GM21619 (cell line): ENCODE data around the gene ASF1B.

Experiments used
- ATAC-seq: cut with Tn5 transposase; IDR thresholded peaks from one replicate; pipeline ENCODE4 v1.9.1; 2021; ENCODE audit not compliant: unreplicated experiment

Gene ASF1B

GRCh38 chr19:14112051-14112808 is 24.2 kb downstream of the ASF1B start:
- ATAC-seq, result no peak

- ATAC-seq, result no peak
Observed at GRCh38 chr19:14111486-14111885, 24.9 kb downstream of the ASF1B start.

DNA sequence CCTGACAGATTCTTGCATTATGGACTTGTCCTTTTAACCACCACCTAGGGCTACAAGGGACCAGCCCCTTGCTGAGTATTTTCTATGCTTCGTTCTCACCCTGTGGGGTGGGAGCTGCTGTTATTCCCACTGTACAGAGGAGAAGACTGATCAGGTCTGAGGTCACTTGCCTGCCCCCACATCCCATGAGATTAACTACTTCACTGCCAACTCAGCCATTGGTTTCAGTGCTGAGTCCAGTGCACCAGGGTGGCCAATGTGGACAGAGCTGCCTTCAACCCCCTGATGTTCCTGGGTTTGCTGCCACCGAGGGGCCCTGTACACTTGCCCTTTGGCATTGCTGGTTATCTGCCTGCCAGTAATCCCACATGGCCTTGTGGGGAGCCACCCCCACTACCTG is 25.7 kb downstream of the ASF1B start:
- ATAC-seq, result no peak

GRCh38 chr19:14107581-14108461 is 28.6 kb downstream of the ASF1B start:
- ATAC-seq, result no peak

DNA sequence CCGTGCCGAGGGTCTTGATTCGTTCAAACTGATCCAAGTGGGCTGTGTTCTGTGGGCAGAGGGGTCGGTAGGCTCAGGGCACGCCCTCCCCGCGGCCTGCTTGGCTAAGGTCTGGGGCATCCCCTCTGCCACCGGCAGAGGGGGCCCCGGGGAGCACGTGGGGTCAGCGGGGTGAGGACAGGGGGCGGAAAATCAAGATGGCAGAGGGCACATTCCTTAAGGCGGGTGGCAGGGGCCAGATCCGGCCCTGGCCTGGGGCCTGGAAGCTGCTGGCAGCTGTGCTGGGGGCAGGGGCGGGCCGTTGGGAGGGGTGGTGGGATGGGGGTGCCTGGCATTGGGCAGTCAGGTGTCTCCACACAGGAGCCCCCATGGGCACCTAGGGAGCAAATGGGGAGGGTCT is 29.5 kb downstream of the ASF1B start:
- ATAC-seq, result no peak

DNA sequence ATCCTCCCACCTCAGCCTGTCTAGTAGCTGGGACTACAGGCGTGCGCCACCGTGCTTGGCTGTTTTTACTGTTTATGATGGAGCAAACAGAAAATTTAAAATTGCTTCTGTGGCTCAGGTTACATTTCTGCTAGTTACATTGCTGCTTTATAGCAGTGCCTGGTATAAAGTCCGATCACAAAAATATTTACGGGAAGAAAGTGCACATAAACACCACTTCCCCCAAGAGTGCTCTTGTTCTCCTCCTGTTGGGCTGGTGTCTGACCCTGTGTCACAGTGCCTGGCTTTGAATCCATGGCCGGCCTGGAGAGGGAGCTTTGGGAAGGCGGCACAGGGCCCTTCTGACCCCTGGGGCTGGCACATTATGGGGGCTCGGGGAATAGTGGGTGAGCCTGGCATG is 30.7 kb downstream of the ASF1B start:
- no peak for ATAC-seq

DNA sequence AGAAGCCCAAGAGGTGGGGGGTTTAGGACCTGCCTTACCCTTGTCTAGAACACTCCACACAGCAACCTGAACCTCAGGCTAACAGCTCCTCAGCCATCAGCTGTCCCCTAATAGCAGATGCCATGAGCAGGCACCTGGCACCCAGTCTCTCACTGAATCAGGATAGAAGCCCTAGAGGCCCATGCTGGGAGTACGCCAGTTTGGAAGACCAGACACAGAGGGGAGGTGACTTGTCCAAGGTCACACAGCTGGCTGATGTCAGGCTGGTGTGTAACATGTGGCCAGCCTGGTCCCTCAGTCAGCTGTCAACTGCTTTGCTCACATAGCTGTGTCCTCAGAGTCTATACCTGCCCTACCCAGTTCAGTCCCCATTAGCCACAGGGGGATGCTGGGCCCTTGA is 33.1 kb downstream of the ASF1B start:
- no peak for ATAC-seq

DNA sequence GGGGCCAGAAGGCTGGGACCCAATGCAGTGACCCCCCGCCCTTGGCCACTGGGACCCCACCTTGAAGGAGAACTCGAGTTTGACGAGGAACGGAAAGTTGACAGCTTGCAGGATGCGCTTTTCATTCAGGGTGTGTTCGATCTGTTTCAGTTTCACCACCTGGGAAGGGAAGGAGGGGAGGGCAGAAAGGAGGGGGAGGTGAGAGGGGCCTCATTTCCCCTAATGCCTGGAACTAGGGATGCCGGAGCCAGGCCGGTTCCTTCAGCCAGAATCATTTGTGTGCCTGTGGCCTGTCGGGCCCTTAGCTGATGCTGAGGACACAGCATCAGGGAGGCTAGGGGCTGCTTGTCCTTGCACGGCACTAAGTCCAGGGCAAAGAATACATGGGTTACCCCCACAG is 33.6 kb downstream of the ASF1B start:
- ATAC-seq, result no peak

- ATAC-seq, result no peak
Observed at GRCh38 chr19:14102102-14102696, 34.2 kb downstream of the ASF1B start.

DNA sequence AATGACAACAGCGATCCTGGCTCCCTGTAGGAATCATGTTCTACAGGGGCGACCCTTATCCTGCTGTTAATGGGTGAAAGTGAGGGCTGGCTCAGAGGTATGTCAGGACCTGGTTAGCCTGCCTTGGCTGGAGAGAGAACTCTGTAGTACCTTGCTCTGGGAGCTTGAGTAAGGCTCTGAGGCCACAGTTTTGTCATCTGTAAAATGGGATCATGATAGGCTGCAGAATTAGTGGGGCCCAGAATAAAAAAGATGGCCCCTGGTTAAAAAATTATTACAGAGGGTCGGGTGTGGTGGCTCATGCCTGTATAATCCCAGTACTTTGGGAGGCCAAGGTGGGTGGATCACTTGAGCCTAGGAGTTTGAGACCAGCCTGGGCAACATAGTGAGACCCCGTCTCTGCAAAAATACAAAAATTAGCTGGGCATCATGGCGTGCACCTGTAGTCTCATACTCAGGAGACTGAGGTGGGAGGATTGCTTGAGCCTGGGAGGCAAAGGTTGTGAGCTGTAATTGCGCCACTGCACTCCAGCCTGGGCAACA is 35.3 kb downstream of the ASF1B start:
- ATAC-seq, result no peak

DNA sequence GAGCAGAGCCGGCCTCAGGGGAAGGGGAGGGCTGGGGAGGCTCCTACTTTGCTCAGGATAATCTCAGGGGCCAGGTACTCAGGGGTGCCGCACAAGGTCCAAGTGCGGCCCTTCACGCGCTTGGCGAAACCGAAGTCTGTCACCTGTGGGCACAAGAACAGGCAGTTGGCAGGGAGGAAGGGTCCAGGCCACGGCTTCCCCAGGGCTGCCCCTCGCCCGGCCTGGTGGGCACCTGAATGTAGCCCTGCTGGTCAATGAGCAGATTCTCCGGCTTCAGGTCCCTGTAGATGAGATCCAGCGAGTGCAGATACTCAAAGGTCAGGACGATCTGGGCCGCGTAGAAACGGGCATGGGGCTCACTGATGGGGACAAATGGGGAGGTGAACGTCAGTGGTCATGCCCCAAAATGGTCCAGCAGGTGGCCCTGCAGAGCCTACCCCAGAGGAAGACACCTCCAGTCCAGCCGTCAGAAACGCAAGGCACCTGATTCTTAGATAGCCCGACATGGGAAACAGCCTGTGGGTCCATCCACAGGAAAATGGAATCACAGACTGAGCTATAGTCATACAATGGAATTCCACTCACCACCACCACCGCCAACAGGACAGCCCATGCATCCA is 38.7 kb downstream of the ASF1B start:
- no peak for ATAC-seq

GRCh38 chr19:14096272-14096992 is 40.0 kb downstream of the ASF1B start:
- no peak for ATAC-seq

DNA sequence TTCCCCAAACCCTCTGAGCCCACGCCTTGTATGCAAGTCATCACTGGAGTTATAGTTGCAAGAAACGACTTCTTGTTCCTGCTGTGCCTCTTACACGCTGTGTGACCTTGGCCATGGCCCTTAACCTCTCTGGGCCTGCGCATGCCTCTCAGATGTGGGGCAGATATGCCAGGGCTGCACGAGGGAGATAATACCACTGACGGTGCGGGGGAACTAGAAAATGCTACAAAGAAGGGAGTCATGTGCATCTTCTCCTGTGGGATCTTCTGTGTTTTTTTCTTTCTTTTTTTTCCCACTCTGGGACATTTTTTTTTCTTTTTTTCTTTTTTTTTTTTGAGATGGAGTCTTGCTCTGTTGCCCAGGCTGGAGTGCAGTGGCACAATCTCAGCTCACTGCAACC is 41.5 kb downstream of the ASF1B start:
- no peak for ATAC-seq

DNA sequence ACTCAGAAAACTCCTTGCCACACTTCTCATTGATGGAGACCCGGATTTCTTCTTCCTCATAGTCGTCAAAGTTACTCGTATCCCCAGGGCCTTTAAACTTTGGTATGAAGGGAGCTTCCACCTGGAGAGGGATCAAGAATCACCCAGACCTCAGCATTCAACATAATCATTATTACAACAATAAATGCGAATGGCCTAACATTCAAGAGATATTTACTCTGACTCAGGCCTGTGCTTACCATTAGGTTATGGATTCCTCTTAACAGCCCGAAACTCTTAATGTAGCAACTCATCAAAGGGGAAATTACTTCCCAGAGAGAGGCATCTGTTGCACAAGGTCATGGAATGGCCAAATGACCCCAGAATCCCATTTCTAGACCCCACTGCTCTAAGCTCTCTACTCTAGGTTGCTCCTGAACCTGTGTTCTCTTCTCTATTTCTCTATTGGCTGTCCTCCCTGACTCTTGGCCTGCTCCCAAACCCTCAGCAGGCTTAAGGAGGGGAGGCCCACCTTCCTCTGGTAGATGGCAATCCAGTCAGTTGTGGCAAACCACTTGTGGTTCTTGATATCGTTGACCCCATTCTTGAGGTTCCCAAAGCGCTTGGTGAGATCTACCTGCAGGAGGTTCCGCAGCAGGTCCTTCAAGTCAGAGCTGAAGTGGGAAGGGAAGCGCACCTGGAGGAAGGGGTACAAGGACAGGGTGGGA is 43.1 kb downstream of the ASF1B start:
- ATAC-seq, result no peak

GRCh38 chr19:14091813-14092462 is 44.5 kb downstream of the ASF1B start:
- peak; percentile 5 for ATAC-seq

GRCh38 chr19:14091081-14091812 is 45.1 kb downstream of the ASF1B start:
- ATAC-seq, result peak; percentile 53

DNA sequence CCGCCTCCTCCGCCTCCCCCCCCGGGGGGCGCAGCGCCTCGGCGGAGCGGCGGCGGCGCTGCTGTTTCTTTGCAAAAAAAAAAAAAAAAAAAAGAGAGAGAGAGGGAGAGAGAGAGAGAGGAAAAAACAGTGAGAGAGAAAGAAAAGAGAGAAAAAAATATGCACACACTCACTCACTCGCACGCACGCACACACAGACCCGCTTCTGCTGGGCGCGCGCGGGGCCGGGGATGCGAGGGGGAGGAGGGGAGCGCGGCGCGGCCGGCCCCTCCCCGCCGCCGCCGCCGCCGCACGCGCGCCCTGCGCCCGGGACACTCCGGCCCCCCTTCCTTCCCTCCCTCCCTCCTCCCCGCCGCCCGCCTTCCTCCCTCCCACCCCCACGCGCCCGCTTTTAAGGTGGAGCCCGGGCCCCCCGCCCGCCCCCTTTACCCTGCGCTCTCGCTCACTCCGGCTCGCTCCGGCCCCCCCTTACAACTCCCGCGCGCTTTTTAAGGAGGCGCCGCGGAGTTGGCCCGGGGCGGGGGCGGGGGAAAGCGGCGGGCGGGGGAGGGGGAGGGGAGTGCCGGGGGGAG is 45.8 kb downstream of the ASF1B start, which contains the start of gene SAMD1:
Gene SAMD1, minus strand, starts transcription at position 243 of the 572 bp plus-strand sequence.
- ATAC-seq, result peak; percentile 41
